A172 (cell line): ENCODE data around the gene ALS2CL. TPM values are rescaled to one million over a fixed set of nuclear protein-coding genes. Genes with fewer than 3 reads are reported as not detected.
"Not testable (repeated sequence)": the region's sequence is repeated elsewhere in the genome, so short reads cannot be mapped to it uniquely, and the experiment has no call there.

Experiments
- DNase-seq: peaks from one replicate; pipeline ENCODE4 v3.0.0-alpha.2; 2015; ENCODE audit warnings: low spot score
- total RNA-seq: library from RNA; depleted of rRNA; stranded (reverse); fragments of >200 nt; shearing (Covaris generic); gene quantifications from 2 replicates; pipeline ENCODE4 v1.2.3, GENCODE V29; 2014

The ALS2CL gene
- total RNA-seq, 1 experiment from 2014 or later = 5.4 TPM

DNA sequence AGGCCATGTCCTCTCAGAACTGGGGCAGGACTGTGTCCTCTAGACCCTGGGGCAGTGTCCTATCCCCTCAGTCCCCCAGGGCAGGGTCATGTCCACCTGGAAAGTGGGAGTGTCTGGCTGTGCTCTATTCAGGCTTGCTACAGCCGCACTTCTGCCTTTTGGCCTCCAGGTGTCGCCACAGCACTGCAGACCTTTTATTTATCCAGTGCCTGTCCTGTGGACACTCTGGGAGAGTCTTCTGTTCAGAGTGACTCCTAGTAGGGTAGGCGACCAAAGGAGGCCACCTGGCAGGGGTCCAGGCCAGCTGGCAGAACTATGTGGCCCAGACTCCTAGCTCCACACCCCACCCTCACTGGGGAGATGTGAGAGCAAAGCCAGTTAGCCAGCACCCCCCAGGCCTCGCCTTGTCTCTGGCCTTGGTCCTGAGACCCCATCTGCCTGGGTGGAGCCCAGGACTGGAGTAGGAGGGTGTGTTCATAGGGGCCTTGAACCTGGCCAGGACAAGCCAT, 11.6 kb upstream of the ALS2CL start:
- DNase-seq = peak; percentile 67

DNA sequence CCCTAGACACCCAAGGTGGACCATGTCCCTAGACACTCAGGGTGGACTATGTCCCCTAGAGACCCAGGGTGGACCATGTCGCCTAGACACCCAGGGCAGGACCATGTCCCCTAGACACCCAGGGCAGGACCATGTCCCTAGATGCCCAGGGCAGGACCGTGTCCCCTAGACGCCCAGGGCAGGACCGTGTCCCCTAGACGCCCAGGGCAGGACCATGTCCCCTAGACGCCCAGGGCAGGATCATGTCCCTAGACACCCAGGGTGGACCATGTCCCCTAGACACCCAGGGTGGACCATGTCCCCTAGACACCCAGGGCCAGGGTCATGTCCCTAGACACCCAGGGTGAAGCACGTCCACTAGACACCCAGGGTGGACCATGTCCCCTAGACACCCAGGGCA, 10.9 kb upstream of the ALS2CL start:
- not testable (repeated sequence) for DNase-seq

DNA sequence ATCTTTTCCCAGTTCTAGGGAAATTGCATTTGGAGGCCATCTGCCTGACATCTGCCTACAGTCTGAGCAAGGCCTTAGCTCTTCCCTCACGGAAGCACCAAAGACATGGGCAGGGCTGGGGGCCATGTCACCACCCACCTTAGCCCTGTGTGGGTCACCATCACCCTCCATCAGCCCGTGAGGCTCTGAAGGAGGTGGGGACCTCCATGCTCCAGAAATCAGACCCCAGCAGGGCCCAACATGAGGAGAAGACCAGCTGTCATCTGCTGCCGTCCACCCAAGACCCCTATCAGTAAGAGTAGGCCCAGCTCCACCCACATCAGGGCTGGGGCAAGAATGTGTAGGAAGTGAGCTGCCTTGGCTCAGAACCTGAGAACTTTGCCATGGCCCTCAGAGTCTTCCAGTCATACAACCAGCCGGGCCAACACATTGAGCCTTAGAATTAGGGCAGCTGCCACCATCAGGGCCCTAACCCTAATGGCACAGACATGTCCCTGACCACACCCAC, 9.6 kb upstream of the ALS2CL start:
- DNase-seq = no peak

DNA sequence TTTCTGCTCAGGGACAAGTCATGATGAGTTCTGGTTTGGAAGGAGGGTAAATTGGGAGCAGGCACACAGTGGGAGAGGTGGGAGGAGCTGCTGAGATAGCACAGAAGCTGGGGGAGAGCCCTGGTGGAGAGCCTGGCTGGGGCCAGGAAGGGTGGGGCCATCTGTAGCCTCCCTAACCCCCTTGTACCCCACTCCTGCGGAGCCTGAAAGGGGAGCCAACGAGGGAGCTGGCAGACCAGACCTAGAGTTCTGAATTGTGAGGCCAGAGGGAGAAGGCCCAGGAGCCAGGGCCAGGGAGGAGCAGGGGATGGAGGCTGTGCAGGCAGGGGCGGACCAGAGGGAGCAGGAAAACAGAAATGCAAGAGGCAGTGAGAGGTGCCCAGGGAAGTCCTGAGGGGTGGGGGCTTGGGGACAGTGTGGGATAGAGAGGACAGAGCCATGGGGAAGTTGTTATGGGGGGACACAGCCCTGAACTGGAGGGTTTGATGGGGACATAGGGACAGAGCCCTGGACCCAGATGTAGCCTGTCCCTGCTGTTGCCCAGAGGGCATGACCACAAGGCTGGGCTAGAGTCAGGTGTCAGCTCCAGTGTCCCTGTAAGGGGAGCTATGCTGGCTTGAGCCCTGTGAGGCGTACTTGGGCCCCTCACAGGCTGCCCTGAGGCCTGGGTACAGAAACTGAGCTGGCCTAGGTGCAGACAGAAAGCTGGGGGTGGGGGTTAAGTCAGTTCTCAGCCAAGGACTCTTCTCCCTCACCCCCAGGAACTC, 8.9 kb upstream of the ALS2CL start:
- DNase-seq = no peak

DNA sequence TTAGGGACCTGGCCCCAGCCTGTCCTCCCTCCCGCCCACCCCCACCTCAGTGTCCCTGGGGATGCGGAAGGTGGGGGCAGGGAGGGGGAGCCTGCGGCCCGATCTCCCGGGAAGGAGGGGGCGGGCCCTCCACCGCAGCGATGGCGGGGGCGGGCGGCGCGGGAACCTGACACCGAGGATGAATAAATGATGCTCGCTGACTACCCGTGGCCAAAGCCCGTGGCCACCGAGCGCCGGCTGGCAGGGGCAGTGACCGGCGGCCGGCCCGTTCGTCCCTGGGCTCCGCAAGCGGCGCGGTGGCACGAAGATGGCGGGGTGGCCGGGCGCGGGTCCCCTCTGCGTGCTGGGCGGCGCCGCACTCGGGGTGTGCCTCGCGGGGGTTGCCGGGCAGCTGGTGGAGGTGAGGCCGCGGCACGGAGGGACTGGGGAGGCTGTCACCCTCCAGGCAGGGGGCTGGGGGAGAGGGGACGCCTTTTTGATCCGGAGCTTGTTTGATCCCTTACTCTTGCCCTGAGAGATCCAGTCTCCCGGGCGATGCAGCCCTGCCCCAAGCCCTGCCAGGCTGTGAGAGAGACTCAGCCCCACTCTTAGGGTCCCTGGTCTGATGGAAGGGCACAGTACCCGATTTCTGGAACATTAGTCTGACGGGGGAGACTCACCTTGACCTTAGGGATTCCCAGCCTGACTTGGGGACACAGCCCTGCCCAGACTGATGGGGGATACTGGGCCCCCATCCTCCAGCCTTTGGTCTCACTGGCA, 7.9 kb upstream of the ALS2CL start, which contains the start of gene TMIE:
Gene TMIE, plus strand, starts transcription at position 212 of the 759 bp plus-strand sequence. Its CDS starts 96 bp downstream, at position 308.
- DNase-seq = no peak

DNA sequence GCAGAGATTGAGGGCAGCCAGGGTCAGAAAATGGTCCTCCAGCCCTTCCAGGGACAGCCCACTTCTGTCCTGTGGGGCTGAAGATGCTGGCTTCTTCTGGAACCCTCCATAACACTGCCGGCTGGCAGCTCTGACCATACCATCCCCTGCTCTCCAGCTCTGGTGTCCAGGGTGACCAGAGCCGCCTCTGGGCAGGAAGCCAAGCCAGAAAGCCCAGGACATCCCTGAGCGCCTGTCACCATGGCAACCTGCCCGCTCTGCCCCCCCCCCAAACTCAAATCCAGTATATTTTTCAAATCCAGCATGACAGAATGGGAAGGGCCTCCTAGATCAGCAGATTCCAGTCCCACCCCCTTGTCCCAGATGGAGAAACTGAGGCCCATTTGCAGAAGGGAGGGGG, 7.3 kb upstream of the ALS2CL start:
- DNase-seq = no peak

DNA sequence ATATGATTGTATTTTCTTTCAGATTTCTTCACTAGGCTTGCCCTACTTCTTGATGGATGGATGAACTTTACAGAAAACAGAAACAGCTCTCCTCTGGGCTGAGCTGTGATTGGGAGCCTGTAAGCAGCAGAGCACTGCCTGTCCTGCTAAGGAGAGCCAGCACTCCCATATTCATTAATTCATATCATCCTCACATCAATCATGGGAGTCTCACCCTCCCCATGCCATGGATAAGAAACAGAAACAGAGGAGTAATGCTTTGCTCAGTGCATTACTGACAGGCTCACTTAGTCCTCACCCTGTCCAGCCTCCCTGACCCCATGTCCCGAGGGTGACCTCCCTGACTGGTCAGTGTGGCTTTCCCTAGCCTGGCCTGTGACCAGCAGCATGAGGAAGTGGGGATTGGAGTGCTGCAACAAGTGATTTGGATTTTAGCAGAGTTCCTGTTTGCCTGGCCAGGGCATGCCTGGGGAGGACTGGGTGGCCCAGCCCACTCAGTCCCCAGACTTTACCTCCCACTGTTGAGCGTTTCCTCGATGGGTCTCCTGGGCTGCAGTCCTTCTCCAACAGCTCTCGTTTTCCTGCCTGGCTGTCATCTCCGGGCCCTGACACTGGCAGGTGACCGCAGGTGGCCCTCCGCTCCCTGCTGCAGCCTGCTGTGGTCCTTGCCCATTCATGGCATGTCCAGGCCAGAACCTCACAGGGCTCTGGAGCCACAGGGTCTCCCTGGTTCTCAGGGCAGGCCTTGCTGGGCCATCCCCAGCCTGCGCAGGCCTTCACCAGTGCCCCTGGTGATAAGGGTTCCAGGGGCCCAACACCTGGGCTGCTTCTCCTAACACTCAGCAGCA, 6.4 kb upstream of the ALS2CL start:
- no peak for DNase-seq

DNA sequence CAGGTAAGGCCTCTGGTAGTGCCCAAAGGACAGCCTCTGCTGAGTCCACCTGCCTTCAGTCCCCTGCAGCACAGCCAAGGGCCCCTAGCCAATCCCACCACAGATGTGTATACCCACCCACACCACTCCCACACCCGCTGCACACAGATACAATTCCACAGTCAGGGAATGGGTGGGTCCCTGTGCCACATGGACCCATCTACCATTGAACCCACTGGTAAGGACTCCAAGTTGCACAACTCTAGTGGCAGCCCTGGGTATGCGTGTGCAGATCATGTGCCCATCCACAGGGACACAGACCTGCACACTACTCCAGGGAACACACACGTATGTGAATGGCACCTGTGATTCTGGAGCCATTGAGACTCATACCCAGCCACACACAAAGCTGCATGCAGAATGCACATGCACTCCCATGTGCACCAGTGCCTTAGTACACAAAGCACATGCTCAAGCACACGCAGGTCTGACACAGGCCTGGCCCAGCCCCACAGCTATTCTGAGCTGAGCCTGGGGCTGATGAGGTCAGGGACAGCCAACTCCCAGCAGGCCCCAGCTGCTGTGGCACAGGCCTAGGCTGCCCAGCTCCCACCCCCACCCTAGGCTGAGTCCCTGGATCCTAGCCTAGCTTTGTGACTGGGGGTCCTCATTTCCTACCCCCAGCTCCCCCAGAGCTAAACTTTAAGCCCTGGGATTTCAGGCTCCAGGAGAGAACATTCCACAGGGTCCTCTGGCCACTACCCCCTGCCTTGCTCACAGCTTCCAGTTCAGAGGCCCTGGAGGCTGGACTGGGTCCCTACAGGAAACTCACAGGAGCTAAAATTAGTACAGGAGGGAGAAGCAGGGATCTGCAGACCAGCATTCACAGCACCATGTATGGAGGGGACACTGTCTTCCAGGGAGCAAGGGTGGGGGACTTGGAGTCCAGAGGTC, 2.7 kb upstream of the ALS2CL start:
- no peak for DNase-seq

DNA sequence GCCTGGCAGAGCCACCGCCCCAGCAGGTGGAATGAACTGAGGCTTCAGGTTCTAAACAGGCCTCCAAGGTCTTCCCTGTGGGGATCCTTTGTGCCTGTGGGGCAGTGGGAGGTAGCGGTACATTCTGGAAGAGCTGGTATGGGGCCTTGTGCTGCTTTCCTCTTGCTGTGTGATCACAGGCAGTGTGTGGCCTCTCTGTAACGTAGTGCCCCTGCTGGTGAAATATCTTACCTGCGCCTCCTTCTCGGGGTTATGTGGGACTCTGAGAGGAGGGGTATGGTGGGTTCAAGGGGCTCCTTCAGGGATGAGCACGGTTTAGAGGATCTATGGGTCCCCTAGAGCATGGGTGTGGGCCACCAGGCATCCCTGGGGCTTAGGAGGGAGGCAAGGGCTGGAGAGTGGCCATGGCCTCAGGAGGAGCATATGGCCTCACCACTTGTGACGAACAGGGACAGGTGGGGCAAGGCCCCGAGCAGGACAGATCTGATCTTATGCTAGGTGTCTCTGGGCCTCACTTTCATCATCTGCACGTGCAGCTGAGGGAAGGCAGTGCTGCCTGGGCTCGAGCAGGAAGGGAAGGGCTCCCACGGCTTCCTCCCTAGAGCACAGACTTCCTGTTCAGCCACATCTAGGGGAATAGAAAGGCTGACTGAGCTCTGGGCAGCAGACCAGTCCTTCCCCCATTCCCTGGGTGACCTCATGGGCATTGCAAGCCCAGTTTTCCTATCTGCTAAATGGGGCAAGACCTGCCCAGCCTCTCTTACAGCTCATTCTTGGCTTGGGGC, 1.9 kb upstream of the ALS2CL start:
- DNase-seq = peak; percentile 15

DNA sequence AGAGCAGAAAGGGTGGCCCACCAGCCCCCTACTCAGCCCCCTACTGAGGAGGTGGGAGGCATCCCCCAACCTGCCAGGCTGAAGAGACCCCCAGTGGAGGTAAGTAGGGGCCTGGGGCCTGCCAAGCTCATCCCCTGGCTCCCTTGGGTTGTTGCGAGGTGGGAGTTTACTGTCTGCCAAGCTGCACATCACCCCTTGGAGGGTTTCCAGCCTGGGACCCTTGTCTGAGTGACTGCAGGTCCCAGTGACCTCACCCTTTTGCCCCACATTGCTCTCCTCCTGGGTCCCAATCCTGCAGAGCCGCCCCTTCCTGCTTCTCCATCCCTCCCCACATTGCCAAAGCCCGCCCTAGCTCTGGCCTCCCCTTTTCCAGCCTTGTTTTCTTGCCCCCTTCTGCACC, 1.0 kb upstream of the ALS2CL start:
- DNase-seq = no peak

DNA sequence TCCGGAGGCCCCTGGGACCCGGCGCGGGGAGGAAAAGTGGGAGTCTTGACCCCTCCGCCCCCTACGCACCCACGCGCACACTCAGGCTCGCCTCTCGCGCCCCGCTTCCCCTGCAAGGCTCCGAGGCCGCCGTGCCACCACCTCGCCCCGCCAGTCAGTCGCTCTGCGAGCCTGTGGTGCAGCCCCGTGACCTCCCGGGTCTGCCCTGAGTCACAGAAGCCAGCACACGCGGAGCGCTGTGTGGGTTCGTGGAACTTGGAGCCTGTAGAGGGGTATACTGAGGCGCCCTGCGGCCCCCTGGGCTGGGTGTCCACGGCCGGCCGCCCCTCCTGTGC, 380 bp upstream of the ALS2CL start:
- DNase-seq = no peak

DNA sequence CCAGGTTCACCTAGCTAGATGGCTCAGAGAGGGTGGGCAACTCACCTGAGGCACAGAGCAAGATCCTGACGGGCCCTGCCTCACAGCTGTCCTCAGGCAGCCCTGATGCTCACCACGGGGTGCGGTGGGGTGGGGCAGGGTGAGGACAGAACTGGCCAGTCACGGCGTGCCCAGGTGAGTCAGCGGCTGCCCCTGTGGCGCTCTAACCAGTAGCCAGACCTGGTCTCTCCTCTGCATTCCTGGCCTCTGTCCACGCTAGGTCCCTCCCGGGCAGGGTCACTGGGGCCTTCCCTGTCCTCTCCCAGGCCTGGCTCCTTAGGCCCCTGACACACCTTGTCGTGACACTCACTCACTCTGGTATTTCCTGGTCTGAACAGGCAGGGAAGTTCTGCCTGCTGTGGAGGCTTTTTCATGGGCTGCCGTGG, 901 bp downstream of the ALS2CL start:
- peak; percentile 86 for DNase-seq

DNA sequence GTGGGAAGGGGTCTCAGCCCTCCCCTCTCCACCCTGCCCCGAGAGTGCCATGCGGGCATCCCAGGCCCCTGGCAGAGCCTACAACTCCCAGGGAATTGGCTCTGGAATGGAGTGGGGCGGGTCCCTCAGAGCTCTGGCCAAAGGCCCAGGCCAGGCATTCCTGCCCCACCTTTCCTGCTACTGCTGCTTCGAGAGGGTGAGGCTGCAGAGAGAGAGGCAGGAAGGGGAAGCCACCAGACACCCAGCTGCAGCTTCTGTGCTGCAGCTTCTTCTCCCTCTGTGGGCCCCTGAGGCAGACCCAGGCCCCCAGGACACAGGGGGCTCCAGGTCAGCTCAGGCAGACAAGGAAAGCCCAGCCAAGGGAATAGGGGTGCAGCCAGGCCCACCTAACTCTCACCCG, 2.7 kb downstream of the ALS2CL start:
- DNase-seq = peak; percentile 67

DNA sequence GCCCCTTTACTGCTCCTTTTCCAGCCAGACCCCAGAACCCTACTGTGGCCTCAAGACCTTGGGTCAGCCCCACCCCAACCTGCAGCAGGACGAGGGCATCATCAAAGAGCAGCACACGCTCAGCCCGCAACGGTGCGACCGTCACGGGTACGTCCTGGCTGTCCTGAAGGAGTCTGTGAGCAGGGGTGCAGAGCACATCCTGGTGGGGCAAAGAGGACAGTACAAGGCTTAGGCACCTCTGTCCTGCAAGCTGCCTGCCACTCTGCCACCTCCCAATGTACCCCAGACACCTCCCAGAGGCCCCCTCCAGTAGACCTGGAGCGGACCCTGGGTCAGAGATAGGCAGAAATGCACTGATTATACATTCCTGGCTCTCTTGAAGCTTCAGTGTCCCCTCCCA, 8.0 kb downstream of the ALS2CL start:
- DNase-seq = no peak

DNA sequence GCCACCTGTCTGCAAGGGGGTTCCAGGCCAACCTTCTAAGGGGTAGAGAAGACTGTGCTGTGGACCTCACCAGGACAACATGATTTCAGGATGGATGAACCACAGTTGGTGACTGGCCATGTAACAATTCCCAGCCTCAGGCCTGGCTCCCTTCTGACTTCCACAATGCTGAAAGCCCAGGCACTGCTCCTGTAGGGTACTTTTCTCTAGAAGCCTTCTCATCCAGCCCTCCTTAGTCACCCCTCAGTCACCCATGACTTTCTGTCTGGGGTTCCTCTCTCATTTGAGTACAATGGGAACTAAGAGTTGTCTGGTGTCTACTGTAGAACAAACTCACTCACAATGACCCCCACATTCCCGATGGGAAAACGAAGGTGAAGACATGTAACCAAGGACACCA, 8.6 kb downstream of the ALS2CL start:
- DNase-seq = no peak

DNA sequence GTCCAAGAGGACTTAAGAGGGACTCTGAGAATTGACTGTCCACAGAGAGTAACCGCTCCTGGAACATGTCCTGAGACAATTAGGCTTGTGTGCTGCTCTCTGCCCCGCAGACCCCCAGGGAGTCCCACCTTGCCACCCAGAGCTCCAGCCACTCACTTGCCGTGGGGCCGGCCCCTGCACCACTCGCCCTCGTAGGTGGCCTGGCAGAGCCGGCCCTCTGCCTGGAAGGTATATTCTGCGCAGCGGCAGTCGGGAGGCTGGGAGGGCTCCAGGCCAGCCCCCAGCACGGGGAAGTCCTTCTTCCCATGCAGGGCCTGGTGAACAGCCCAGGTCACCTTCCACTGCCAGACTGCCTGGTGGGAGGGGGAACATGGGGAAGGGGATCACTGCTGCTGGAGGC, 10.5 kb downstream of the ALS2CL start:
- no peak for DNase-seq

DNA sequence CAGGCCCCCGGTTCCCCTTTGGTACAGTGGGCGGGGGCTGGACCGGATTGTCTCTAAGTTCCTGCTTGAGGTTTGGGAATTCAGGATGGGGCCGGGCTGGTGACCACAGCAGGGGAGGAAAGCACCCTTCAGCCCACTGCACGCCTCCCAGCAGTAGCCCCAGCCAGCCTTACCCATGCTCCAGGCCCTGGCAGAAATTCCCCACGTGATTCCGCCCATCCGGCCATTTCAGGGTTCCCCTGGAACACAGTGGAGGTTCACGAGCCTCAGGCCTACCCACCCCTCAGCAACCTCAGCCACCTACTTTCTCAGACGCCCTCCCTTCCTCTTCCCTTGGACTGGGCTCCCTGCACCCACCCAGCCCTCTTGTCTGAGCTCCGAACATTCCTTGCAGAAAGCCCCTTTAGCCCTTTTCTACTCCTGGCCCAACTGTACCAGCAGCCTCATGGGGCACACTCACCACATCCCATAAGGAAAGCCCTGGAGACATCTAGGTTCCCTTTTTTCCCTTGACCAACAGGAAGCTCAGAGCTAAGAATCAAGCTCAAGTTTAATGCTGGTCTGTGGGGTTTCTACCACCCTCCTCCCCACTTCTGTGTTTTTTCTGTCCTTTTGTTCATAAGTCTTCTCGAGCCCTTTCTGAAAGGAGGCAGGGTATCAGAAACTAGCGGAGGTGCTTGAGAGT, 11.5 kb downstream of the ALS2CL start:
- no peak for DNase-seq

DNA sequence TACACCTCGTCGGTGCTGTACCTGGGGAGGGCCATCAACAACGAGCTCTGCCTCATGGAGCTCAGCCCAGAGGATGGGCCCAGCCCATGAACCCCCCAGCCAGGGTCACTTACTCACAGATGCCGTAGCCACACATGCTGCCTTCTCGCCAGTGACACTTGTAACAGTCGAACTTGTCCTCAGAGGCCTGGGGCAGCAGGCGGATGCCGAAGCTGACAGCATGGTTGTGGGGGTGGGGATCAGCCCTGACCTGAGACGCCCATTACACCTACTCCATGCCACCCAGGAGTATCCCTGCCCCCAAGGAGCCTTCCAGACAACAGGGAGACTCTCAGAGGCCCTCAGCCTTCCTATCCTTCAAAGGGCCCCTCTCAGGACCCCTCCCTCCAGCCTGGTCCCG, 12.1 kb downstream of the ALS2CL start:
- DNase-seq = no peak

DNA sequence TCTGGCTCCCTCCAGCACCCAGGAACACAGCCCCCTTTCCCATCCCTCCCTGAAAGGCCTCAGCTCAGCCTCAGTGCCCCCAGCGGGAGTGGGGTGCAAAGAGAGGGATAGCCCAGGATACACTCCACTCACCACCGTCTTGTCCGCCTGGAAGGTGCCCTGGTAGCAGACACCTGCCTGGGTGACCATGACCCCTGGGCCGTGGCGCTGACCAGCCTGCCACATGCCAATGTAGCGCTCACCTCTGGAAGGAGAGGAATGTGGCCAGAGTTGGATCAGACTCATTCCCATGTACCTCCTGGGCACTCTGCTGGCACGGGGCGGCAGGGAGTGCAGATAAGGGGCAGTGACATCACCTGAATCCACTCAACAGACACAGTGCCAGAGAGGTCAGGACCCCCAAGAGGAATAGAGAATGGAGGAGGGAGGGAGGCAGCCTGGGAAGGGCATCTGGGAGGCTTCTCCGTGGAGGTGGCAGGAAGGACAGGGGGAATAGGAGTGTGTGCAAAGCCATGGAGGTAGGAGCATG, 13.1 kb downstream of the ALS2CL start:
- DNase-seq = no peak
